ENCODE measurements around the gene ASCC1.

Gene ASCC1

GRCh38 chr10:72074574-72075375 is 141.3 kb downstream of the ASCC1 start:
- Mint-ChIP-seq H3K36me3 (peaks cover 41% of the 10 kb centered on the region), H3K4me3 (peak overlapping the region; percentile 29), H3K9me3 (no peaks in the 10 kb centered on the region), H3K4me1 (peaks cover 71% of the 10 kb centered on the region), H3K27ac (peak overlapping the region; percentile 90)
- DNase-seq (ENCODE audit: low spot score in 2 of 2) = no peak
- no peak for ATAC-seq

DNA sequence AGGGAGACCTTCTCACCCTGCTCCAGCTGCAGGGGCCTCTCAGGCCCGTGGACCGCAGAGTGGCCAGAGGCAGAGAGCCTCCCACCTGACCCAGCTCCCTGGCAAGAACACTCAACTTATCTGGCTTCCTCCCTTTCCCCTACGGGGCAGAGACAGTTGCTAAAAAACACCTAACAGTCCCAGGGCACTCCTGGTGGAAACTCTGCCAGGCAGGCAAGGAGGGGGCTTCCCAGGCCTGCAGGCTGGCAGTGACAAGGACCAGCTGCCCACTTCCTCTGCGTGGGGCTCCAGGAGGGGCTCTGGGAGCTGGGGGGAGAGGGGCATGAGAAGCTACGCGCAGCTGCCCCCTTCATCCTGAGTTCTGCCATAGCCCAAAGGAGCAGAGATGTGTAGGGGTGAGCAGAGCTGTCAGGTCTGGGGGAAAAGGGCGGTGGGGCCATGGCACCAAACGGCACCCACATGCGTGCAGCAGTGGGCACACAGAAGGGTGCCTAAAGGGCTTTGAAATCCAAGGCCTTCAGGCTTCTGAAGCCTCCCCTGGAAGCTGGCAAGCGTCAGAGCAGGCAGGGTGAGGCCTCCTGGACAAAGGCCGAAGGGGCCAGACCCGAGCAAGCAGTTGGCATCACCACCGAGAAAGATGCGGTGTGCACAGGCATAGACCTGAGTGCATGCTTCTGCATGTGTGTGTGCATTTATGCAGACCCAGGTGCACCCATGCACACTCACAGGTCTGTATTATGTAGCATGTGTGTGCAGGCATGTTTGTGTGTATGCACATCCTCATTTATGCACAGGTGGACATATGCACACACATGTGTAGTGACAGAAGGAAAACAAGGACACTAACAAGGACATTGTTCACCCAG is 142.1 kb downstream of the ASCC1 start:
- Mint-ChIP-seq H3K27ac (peak overlapping the region; percentile 90), H3K4me3 (no peak overlapping the region), H3K4me1 (peaks cover 71% of the 10 kb centered on the region), H3K9me3 (no peaks in the 10 kb centered on the region), H3K36me3 (peaks cover 49% of the 10 kb centered on the region)
- DNase-seq (ENCODE audit: low spot score in 2 of 2) (no peak), ATAC-seq (no peak)

DNA sequence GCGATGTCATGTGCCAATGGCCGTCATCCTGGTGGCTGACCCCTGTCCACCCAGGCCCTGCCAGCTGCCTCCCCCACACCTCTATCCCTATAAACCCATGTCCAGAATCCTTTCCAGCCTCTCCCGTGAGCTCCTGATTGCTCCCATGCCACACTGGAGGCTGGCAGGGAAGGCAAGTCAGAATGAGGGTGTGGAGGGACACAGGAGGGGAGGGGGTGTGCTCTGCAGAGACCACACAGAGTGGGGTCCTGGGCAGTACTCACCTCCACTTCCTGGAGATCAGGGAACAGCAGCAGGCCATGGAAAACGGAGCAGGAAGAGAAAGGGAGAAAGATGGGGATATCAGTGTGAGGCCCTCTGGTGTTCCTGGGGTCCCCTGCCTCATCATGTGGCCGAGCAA is 143.4 kb downstream of the ASCC1 start:
- H3K4me3 Mint-ChIP-seq = no peak overlapping the region
- ATAC-seq (no peak), DNase-seq (ENCODE audit: low spot score in 2 of 2) (no peak)
- peak overlapping the region; percentile 90 for H3K27ac Mint-ChIP-seq
- peaks cover 73% of the 10 kb centered on the region for H3K4me1 Mint-ChIP-seq
- H3K36me3 Mint-ChIP-seq = peaks cover 62% of the 10 kb centered on the region
- H3K9me3 Mint-ChIP-seq = no peaks in the 10 kb centered on the region

GRCh38 chr10:72072046-72072445 is 144.0 kb downstream of the ASCC1 start:
- ATAC-seq (no peak), DNase-seq (ENCODE audit: low spot score in 2 of 2) (no peak)
- Mint-ChIP-seq H3K9me3 (no peaks in the 10 kb centered on the region), H3K4me3 (no peak overlapping the region), H3K36me3 (peaks cover 68% of the 10 kb centered on the region), H3K4me1 (peaks cover 67% of the 10 kb centered on the region), H3K27ac (peak overlapping the region; percentile 90)

- no peak for DNase-seq (ENCODE audit: low spot score in 2 of 2)
- peaks cover 88% of the 10 kb centered on the region for H3K36me3 Mint-ChIP-seq
- peak overlapping the region; percentile 78 for H3K27ac Mint-ChIP-seq
- no peak for ATAC-seq
- H3K9me3 Mint-ChIP-seq = no peaks in the 10 kb centered on the region
- H3K4me1 Mint-ChIP-seq = peaks cover 46% of the 10 kb centered on the region
- H3K4me3 Mint-ChIP-seq = no peak overlapping the region
Observed at GRCh38 chr10:72069751-72070526, 146.1 kb downstream of the ASCC1 start.

DNA sequence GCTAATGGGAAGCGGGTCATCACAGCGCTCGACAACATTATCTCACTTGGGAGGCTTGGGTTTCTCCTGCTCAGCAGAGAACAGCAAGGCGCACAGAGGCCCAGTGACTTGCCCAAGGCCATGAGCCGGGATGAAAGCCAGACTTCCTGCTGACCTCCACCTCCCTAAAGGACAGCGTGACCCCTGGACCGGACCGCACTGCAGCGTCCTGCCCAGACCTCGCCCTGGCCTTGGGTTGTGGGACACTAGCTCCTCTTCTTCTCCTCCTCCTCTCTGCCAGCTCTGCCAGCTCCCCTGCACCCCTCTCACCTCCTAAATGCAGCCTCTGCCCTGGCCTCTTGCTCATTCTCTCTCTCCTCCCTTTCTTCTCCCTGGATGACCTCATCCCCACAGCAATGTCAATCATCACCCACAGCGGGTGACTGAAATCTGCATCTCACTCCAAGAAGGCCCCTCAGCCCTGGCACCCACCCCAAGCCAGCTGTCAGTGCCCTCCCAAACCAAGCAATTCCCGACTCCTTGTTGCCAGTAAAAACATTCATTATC is 147.1 kb downstream of the ASCC1 start:
- DNase-seq (ENCODE audit: low spot score in 2 of 2) (no peak), ATAC-seq (peak; percentile 80)
- H3K4me3 Mint-ChIP-seq = no peak overlapping the region
- peaks cover 95% of the 10 kb centered on the region for H3K36me3 Mint-ChIP-seq
- no peaks in the 10 kb centered on the region for H3K9me3 Mint-ChIP-seq
- H3K27ac Mint-ChIP-seq = peak overlapping the region; percentile 78
- H3K4me1 Mint-ChIP-seq = peaks cover 38% of the 10 kb centered on the region

DNA sequence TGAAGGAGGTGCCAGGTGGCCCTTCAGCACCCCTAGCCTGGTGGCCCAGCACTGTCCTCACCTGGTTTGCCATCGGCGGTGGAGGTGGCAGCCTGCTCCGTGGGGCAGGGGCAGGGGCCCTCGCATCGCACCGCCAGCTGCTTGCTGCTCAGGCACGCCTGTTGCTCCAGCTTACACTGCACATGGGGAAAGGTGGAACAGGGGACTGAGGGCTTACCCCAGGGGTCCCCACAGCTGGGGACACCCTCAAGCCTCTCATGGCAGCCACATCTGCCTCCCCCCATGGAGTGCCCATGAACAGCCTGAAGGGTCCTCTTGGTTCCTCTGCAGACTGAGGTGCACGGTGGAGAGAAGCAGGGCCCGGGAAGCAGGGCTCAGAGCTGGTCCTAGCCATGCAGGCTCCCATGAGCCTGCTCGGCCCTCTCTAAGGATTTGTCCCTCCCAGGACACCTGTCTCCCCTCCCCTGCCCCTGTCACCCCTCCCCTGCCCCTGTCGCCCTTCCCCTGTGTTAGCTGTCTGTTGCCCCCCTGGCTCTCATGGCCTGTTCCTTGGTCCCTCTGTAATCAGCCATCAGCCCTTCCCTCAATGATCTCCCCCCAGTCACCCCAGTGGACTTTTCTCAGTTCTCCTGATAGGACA is 147.8 kb downstream of the ASCC1 start:
- Mint-ChIP-seq H3K4me1 (peaks cover 31% of the 10 kb centered on the region), H3K9me3 (no peaks in the 10 kb centered on the region), H3K36me3 (peaks cover 97% of the 10 kb centered on the region), H3K27ac (peak overlapping the region; percentile 78), H3K4me3 (no peak overlapping the region)
- DNase-seq (ENCODE audit: low spot score in 2 of 2) (no peak), ATAC-seq (no peak)

DNA sequence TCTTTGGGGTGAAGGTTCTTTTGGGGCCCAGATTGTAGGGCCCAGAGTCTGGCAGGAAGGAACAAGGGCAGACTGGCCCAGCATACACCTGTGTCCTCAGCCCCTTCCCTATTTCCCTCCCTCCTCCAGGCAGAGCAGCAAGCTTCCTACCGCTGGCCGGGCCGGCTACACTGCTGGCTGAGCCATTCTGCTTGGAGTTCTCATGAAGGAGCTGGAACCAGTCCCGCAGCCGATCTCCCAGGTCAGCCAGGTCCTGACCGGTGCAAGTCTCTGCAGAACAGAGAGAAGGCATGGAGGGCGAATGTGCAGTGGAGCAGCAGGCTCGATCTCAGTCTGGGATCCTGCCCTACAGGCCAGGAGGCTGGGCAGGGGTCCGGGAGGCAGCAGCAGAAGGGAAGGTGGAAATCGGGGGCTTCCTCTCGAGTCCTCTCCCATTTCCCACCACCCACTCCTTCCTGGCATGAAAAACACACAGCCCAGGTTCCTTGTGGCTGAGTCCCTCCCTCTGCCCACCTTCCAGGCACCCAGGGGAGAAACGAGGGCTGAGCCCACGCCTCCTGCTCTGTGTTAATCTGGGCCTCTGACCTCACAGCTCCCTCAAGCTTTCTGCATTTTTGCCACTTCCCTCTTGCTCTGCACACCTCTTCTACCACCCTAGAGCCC is 148.5 kb downstream of the ASCC1 start:
- Mint-ChIP-seq H3K36me3 (peaks cover 94% of the 10 kb centered on the region), H3K27ac (peak overlapping the region; percentile 78)
- no peak for DNase-seq (ENCODE audit: low spot score in 2 of 2)

DNA sequence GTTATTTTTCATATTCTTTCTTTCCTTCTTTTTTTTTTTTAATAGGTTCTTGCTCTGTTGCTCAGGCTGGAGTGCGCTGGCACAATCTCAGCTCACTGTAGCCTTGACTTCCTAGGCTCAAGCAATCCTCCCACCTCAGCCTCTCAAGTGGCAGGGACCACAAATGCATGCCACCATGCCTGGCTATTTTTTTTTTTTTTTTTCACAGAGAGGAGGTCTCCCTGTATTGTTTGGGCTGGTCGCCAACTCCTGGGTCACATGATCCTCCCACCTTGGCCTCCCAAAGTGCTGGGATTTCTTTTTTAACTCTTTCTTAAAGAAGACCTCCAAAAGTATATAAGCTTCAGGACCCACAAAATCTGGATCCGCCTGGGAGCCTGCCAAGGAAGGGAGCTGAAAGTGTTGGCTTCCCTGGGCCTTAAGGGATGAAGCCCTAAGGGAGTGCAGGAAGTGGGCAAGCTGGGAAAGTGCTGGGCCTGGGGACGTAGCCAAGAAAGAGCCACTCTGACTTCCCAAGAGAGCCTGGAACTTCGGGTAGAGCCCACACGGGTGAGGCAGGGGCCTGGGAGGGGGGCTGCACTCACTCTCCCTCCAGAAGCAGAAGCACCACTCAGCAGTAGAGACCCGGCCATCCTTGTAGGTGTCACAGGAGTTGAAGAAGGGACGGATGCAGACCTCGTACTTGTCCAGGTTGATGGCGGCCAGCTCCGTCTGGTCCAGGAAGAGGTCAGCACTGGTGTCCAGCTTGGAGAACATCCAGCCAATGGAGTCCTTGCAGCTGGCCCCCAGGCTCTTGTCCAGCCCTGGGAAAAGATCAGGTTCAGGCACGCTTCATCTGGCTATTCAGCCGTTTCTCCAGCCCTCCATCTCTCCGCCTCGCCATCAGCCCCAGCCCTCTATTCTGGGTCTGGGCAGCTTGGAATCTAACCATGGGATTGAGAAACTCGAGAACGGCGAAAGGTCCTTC is 149.5 kb downstream of the ASCC1 start:
- Mint-ChIP-seq H3K4me3 (no peak overlapping the region), H3K9me3 (no peaks in the 10 kb centered on the region), H3K4me1 (peaks cover 33% of the 10 kb centered on the region), H3K36me3 (peaks cover 94% of the 10 kb centered on the region), H3K27ac (peak overlapping the region; percentile 78)
- DNase-seq (ENCODE audit: low spot score in 2 of 2) = no peak
- no peak for ATAC-seq

More for the DNA sequence above, 148.5 kb downstream of the ASCC1 start:
- no peak for ATAC-seq
- H3K9me3 Mint-ChIP-seq = no peaks in the 10 kb centered on the region
- peaks cover 27% of the 10 kb centered on the region for H3K4me1 Mint-ChIP-seq
- H3K4me3 Mint-ChIP-seq = no peak overlapping the region

DNA sequence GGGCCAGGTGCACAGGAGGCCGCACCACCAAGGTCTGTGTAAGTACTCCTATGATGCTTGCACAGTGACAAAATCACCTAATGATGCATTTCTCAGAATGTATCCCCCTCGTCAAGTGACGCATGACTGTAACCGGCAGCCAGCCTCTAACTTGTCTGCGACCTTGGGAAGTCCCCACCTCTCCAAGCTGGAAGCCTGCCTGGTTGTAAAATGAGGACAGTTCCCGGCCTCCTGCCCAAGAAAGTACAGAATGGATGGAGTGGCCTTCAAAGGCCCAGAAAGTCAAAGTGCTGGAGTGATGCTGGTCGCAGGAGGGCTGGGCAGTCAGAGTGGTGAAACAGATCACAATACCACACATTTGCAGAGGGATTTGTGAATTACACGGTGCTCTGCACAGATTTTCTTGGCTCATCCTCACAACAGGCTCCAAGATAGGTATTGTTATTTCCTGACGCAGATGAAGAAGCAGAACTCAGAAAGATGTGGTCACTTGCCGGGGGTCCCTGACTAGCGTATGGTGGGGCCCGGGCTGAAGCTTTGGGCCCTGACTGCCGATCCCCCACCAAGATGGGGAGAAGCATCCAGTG is 150.5 kb downstream of the ASCC1 start:
- DNase-seq (ENCODE audit: low spot score in 2 of 2) (no peak), ATAC-seq (no peak)
- Mint-ChIP-seq H3K9me3 (no peaks in the 10 kb centered on the region), H3K36me3 (peaks cover 94% of the 10 kb centered on the region), H3K4me1 (peaks cover 44% of the 10 kb centered on the region), H3K27ac (peak overlapping the region; percentile 78), H3K4me3 (no peak overlapping the region)

DNA sequence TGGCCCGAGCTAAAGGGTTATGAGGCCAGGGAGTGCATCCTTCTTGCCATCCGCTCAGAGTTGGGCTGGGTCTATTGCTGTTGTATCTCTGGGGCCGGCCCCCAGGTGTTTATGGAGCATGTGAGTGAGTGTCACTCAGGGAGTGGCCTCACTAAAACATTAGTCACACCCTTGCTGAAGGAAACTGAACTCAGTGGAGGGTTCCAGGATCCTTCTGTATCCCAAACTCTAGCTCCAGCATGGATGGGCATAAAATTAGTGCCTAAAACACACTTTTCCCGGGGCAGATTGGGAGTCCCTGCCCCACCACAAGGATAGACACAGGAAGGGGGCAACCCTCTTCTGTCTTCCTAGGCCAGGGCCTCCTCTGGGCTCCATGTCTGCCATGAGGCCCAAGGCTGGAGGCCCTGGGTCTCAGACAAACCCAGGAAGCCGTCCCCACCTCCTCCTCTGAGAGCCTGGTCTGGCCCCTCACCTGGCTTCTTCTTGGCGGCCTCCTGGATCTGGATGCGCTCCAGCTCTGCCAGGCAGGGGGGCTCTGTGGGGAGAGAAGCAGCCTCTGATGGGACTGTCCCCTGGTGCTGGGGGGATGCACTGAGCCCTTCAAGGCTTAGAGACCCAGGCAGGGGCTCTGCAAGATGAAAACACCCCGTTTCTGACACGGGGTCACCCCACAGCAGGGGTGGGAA is 152.2 kb downstream of the ASCC1 start:
- no peak for ATAC-seq
- Mint-ChIP-seq H3K27ac (peak overlapping the region; percentile 89), H3K4me3 (no peak overlapping the region), H3K9me3 (no peaks in the 10 kb centered on the region), H3K4me1 (peaks cover 46% of the 10 kb centered on the region), H3K36me3 (peaks cover 93% of the 10 kb centered on the region)
- DNase-seq (ENCODE audit: low spot score in 2 of 2) = no peak

DNA sequence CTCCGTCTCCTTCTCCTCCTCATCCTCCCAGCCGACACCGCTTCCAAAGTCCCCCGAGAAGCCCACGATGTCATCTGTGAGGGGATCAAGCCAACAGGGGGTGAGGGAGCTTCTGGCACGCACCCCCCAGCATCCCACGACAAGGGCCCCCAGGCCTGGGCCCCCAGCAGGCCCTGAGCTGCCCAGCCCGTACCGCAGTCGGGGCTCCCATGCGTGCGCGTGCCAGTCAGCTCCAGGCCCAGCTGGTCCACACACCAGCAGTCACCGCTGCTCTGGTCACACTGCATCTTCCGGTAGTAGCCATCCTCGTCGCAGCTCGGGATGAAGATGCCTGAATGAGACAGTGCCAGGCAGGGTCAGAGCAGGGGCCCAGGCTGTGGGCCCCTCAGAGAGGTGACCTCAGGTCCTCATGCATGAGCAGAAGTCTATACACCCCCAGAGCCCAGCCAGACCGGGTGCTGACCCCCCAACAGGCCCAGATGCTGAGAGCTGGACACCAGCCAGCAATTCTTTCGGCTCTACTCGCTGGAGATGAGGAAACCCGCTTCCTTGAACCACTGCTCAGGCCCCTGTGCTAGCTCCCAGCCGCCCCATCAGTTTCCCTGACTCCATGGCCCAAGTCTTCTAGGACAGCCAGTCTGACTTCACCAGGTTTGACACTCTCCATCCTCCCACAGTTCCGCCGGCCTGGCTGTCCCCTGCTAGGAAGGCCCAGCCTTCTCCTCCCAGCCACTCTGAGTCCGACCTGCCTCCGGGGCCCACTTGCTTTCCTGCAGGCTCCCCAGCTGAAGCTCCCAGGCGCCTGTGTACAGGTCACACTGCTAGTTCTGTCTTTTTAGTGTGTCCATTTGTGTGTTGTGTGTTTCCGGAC is 153.0 kb downstream of the ASCC1 start:
- Mint-ChIP-seq H3K4me1 (peaks cover 42% of the 10 kb centered on the region), H3K36me3 (peaks cover 87% of the 10 kb centered on the region), H3K27ac (peak overlapping the region; percentile 89), H3K9me3 (no peaks in the 10 kb centered on the region), H3K4me3 (no peak overlapping the region)
- DNase-seq (ENCODE audit: low spot score in 2 of 2) (no peak), ATAC-seq (no peak)

Data from stimulated activated effector memory CD8-positive, alpha-beta T cell treated with anti-CD3 and anti-CD28 coated beads, Interleukin-12 subunit alpha, Interleukin-12 subunit beta, amount 100 ng/mL, for 72 hours (primary cell).